K562 (cell line): Measurements from ENCODE around the gene DMBT1. TPM values are rescaled to one million over a fixed set of nuclear protein-coding genes. Genes with fewer than 3 reads are reported as not detected.

Experiments used
- ATAC-seq: fragments of 200-7000 bp; cut with Tn5 transposase; 3 replicates; pipeline ENCODE4 v1.9.1; 2020; ENCODE audit warnings: moderate library complexity
- BruUV-seq: library from RNA; stranded (reverse); fragments of 400-500 nt; replicated peaks from 2 replicates; lab custom pipeline; 2021; lab: Mats Ljungman, UMichigan
- CTCF ChIA-PET: fragments of 300-600 bp; formaldehyde crosslinking; extraction: SDS; loops from one replicate; lab custom pipeline; 2021; ENCODE audit warnings: low intra/inter-chr PET ratio; lab: Yijun Ruan, JAX
- POLR2A ChIA-PET: fragments of 300-600, 350-650 bp; sonication (Branson Sonifier 250); formaldehyde crosslinking; extraction: SDS; loops from one replicate; lab custom pipeline; 2021; ENCODE audit warnings: antibody characterized with exemption, inconsistent platforms; lab: Yijun Ruan, JAX
- DNase-seq, 4 experiments: peaks; one replicate each; pipeline versions ENCODE4 v3.0.0 to v3.0.0-alpha.2; 2011 to 2018; ENCODE audit warnings: low spot score in 3 of 4, mixed read lengths in 3 of 4; ENCODE audit errors: extremely low read depth in 1 of 4
- FAIRE-seq: peaks from 2 replicates; lab custom pipeline; 2011; peaks lifted over from hg19 to GRCh38; lab: Jason Lieb, UNC
- H2AFZ ChIP-seq: 2 replicates; pipeline ENCODE4 v1.6.0; 2011; ENCODE audit warnings: low read depth, low read length, control low read depth, inconsistent platforms
- H3K27ac ChIP-seq: fragments of 200-600 bp; 3 replicates; pipeline ENCODE4 v1.8.0; 2011; ENCODE audit warnings: low read depth, mild to moderate bottlenecking, control low read depth, inconsistent platforms, low read length, moderate library complexity, mixed read lengths; ENCODE audit errors: extremely low read depth
- H3K27me3 ChIP-seq, 2 experiments: fragments of 300-600 bp in 1 of 2; 2 replicates in 1 of 2; 3 replicates in 1 of 2; pipeline versions ENCODE4 v1.6.0 to v1.8.0; 2011; ENCODE audit warnings: inconsistent platforms in 2 of 2, low read length in 2 of 2, mild to moderate bottlenecking in 1 of 2, mixed read lengths in 1 of 2, moderate library complexity in 1 of 2; ENCODE audit not compliant: control insufficient read depth in 2 of 2, insufficient read depth in 2 of 2
- H3K36me3 ChIP-seq: fragments of 300-600 bp; 3 replicates; pipeline ENCODE4 v1.8.0; 2011; ENCODE audit warnings: mild to moderate bottlenecking, low read length, inconsistent platforms; ENCODE audit not compliant: control insufficient read depth, insufficient read depth
- H3K4me1 ChIP-seq, 2 experiments: fragments of 200-600 bp in 1 of 2; replicated peaks in 1 of 2; 2 replicates in 1 of 2; 3 replicates in 1 of 2; pipeline versions ENCODE4 v1.5.1 to v1.8.0; 2011; ENCODE audit warnings: inconsistent platforms in 2 of 2, low read length in 2 of 2, mild to moderate bottlenecking in 1 of 2, mixed read lengths in 1 of 2, moderate library complexity in 1 of 2; ENCODE audit not compliant: control insufficient read depth in 2 of 2, insufficient read depth in 2 of 2
- H3K4me2 ChIP-seq: 2 replicates; pipeline ENCODE4 v1.6.1; 2011; ENCODE audit warnings: low read length, control low read depth, inconsistent platforms, mixed read lengths; ENCODE audit not compliant: insufficient read depth
- H3K4me3 ChIP-seq: fragments of 200-600 bp; sonication (generic), shearing (Covaris generic); 2 replicates; pipeline ENCODE4 v1.5.1; 2016; ENCODE audit warnings: control low read depth, inconsistent platforms
- H3K79me2 ChIP-seq: fragments of 200-600 bp; 3 replicates; pipeline ENCODE4 v1.8.0; 2011; ENCODE audit warnings: low read length, inconsistent platforms; ENCODE audit not compliant: control insufficient read depth, insufficient read depth
- H3K9ac ChIP-seq, 2 experiments: 2 replicates each; pipeline versions ENCODE4 v1.6.0 to v1.6.1; 2011; ENCODE audit warnings: low read depth in 2 of 2, low read length in 2 of 2, control low read depth in 1 of 2, inconsistent platforms in 1 of 2, mild to moderate bottlenecking in 1 of 2, mixed read lengths in 1 of 2; ENCODE audit not compliant: insufficient read depth in 1 of 2
- H3K9me1 ChIP-seq: one replicate; pipeline ENCODE4 v1.6.0; 2011; ENCODE audit warnings: inconsistent platforms, mild to moderate bottlenecking, low read length, moderate library complexity; ENCODE audit not compliant: control insufficient read depth, insufficient read depth
- H3K9me3 ChIP-seq: replicated peaks from 2 replicates; pipeline ENCODE4 v1.5.1; 2011; ENCODE audit warnings: low read depth, low read length, inconsistent platforms; ENCODE audit not compliant: control insufficient read depth, insufficient read depth
- H4K20me1 ChIP-seq: replicated peaks from 2 replicates; pipeline ENCODE4 v1.6.1; 2011; ENCODE audit warnings: low read length, inconsistent platforms, mixed read lengths; ENCODE audit not compliant: control insufficient read depth, insufficient read depth
- BRD4 ChIP-seq: fragments of 200-600 bp; sonication (generic); IDR thresholded peaks from 2 replicates; pipeline ENCODE4 v1.6.1; 2017; ENCODE audit warnings: inconsistent platforms
- CC2D1A ChIP-seq: fragments of 450-650 bp; IDR thresholded peaks from 2 replicates; pipeline ENCODE4 v1.6.1; 2017; ENCODE audit warnings: mild to moderate bottlenecking
- CHD4 ChIP-seq: fragments of 200-600 bp; sonication (generic); IDR thresholded peaks from 3 replicates; pipeline ENCODE4 v1.6.1; 2012; ENCODE audit warnings: low read depth, mild to moderate bottlenecking, mixed read lengths, low read length, inconsistent platforms; ENCODE audit not compliant: insufficient read depth, insufficient replicate concordance, poor library complexity, severe bottlenecking
- CSDE1 ChIP-seq, 2 experiments: fragments of 450-650 bp; IDR thresholded peaks; 2 replicates each; pipeline ENCODE4 v1.6.1; 2016; ENCODE audit warnings: mild to moderate bottlenecking in 1 of 2
- FOXP1 ChIP-seq: sonication (generic); formaldehyde crosslinking; IDR thresholded peaks from 2 replicates; pipeline ENCODE4 v1.8.0; 2022; ENCODE audit warnings: mild to moderate bottlenecking, missing genetic modification reagents
- GABPA ChIP-seq: fragments of 200-800 bp; sonication (Bioruptor generic); conservative IDR thresholded peaks from 2 replicates; pipeline ENCODE4 v1.6.1; 2016; ENCODE audit warnings: low read depth, missing genetic modification characterization, missing compliant biosample characterization
- HNRNPL ChIP-seq: fragments of 200-400 bp; formaldehyde crosslinking; IDR thresholded peaks from 2 replicates; pipeline ENCODE4 v1.6.1; 2017; ENCODE audit warnings: low read depth, mild to moderate bottlenecking, low read length
- ILK ChIP-seq: fragments of 450-650 bp; IDR thresholded peaks from 2 replicates; pipeline ENCODE4 v1.6.1; 2016; ENCODE audit warnings: missing genetic modification characterization, low read depth, mild to moderate bottlenecking, missing compliant biosample characterization, moderate library complexity, borderline replicate concordance
- MCM2 ChIP-seq: fragments of 450-650 bp; IDR thresholded peaks from 2 replicates; pipeline ENCODE4 v1.6.1; 2017; ENCODE audit warnings: low read depth, mild to moderate bottlenecking
- NEUROD1 ChIP-seq: fragments of 150-350 bp; IDR thresholded peaks from 2 replicates; pipeline ENCODE4 v1.6.1; 2014; ENCODE audit warnings: borderline replicate concordance, low read length, low read depth; ENCODE audit not compliant: partially characterized antibody
- RBBP5 ChIP-seq: fragments of 200-600 bp; sonication (generic); IDR thresholded peaks from 2 replicates; pipeline ENCODE4 v1.6.1; 2012; ENCODE audit warnings: borderline replicate concordance, mild to moderate bottlenecking, low read length, control low read depth, inconsistent platforms; ENCODE audit not compliant: insufficient read depth, poor library complexity, severe bottlenecking
- STAG1 ChIP-seq: sonication (generic); formaldehyde crosslinking; IDR thresholded peaks from 2 replicates; pipeline ENCODE4 v1.5.0; 2020; ENCODE audit warnings: missing genetic modification reagents, borderline replicate concordance
- TAF7 ChIP-seq: fragments of 450-650 bp; IDR thresholded peaks from 2 replicates; pipeline ENCODE4 v1.6.1; 2016; ENCODE audit warnings: missing genetic modification characterization, missing compliant biosample characterization
- ZBTB8A ChIP-seq: fragments of 450-650 bp; IDR thresholded peaks from 2 replicates; pipeline ENCODE4 v1.6.1; 2018; ENCODE audit warnings: mild to moderate bottlenecking, moderate library complexity; ENCODE audit not compliant: partially characterized antibody
- ZFPM2 ChIP-seq: fragments of 250-450 bp; sonication (Bioruptor Pico); IDR thresholded peaks from 2 replicates; pipeline ENCODE4 v1.5.1; 2022; ENCODE audit warnings: mild to moderate bottlenecking
- WGBS: fragments of 100-300 bp; shearing (Covaris generic); methylation state at CpG from one replicate; pipeline ENCODE4 v1.1.6; 2016; ENCODE audit warnings: low coverage, mixed read lengths; ENCODE audit not compliant: insufficient coverage; ENCODE audit errors: missing lambda C conversion rate; 5-methylcytosine and 5-hydroxymethylcytosine counted together
- in situ Hi-C: fragments of 300-500 bp; cut with MboI; formaldehyde crosslinking; loops from 4 replicates; pipeline ENCODE4 v1.15.0; 2018; ENCODE audit warnings: inconsistent platforms, mixed read lengths
- intact Hi-C: fragments of 100-400 bp; cut with micrococcal nuclease; formaldehyde crosslinking; loops from 2 replicates; pipeline ENCODE4 v1.14.2; 2022
- polyA plus RNA-seq, 8 experiments: library from polyadenylated mRNA; depleted of rRNA in 4 of 8; stranded (reverse) in 5 of 8; unstranded in 3 of 8; fragments of >200 nt; fragmentation: Nextera tagmentation in 2 of 8; fragmentation: Illumina TruSeq in 1 of 8; extraction: Ambion mirVana in 2 of 8; extraction: Trizol in 1 of 8; gene quantifications; 2 replicates each; pipeline versions ENCODE4 v1.2.1 to v1.2.3, GENCODE V29; 2011 to 2014; ENCODE audit warnings: inconsistent platforms in 1 of 8, missing spikeins in 1 of 8
- total RNA-seq, 7 experiments: library from RNA; depleted of rRNA in 6 of 7; stranded (reverse); fragments of >200 nt in 6 of 7; fragmentation: Illumina TruSeq in 2 of 7; extraction: Trizol in 2 of 7; gene quantifications; 2 replicates each; pipeline versions ENCODE4 v1.2.1 to v1.2.3, GENCODE V29; 2011 to 2021; ENCODE audit warnings: low replicate concordance in 1 of 7
- TF ChIP-seq, protein P1 (sequence below): fragments of 450-650 bp; IDR thresholded peaks from 2 replicates; pipeline ENCODE4 v1.6.1; 2014; ENCODE audit warnings: low read depth, mild to moderate bottlenecking, moderate library complexity, borderline replicate concordance
- TF ChIP-seq, protein P2 (sequence below): fragments of 450-650 bp; IDR thresholded peaks from 2 replicates; pipeline ENCODE4 v1.7.1; 2018; ENCODE audit warnings: mild to moderate bottlenecking, low read depth; ENCODE audit not compliant: partially characterized antibody
- TF ChIP-seq, protein P3 (sequence below): fragments of 250-450 bp; sonication (Bioruptor Pico); IDR thresholded peaks from 2 replicates; pipeline ENCODE4 v1.8.0; 2022; ENCODE audit warnings: inconsistent platforms

Gene DMBT1
- total and polyA plus RNA-seq, 9 of the 15 experiments (the other 6 are each of a cell fraction or from before 2014, with no cell fraction given): 0.01 to 0.07 TPM; not detected in 7

DNA sequence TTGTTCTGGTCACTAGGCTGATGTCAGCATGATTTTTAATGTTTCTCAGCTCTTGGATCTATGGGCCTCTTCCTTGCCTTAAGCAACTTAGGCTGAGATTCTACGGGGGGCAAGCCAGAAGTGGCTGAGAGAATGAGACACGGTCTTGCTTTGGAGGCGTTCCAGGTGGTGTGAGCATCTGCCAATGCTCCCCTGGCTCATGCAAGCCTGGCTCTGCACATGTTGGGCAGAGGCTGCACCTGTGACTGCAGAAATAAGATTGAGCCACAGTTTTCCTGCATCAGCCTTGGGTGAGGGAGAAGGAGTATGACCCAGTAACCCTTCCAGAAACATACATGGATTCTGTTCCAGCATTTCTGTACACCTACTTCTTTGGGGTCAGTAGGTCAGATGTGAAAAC is 97.2 kb downstream of the DMBT1 start:
- intact Hi-C loops: no loop called here
- in situ Hi-C loops: no loop called here
- H3K4me2 ChIP-seq: no peak overlapping the region
- no TSS peak for BruUV-seq
- ATAC-seq (no peak), FAIRE-seq (no peak), DNase-seq (no peak)
- H3K79me2 ChIP-seq: no peaks in the 10 kb centered on the region
- H4K20me1 ChIP-seq: no peaks in the 10 kb centered on the region
- H2AFZ ChIP-seq: no peak overlapping the region
- H3K9me3 ChIP-seq: no peaks in the 10 kb centered on the region
- no peak overlapping the region for H3K4me3 ChIP-seq
- no peak overlapping the region for H3K27ac ChIP-seq
- ChIA-PET CTCF (no interaction called here), POLR2A (no interaction called here)
- no peaks in the 10 kb centered on the region; a peak in 2 of 5 replicates for H3K27me3 ChIP-seq
- H3K9me1 ChIP-seq: no peaks in the 10 kb centered on the region
- 0% methylated on average over 2 of the region's 3 CpGs for WGBS
- no peaks in the 10 kb centered on the region for H3K36me3 ChIP-seq
- TF ChIP-seq CC2D1A (no peak), ZFPM2 (CRISPR knock-in tag) (no peak), CHD4 (no peak), RBBP5 (no peak), ZBTB8A (no peak), FOXP1 (CRISPR knock-in tag) (no peak), ILK (tag) (no peak), BRD4 (no peak), NEUROD1 (no peak), TAF7 (tag) (no peak), MCM2 (no peak), HNRNPL (no peak), CSDE1 (IDR thresholded peaks at IDR 0.05) (no peak), STAG1 (CRISPR knock-in tag) (no peak), GABPA (tag) (no peak)
- TF ChIP-seq, protein P1, sequence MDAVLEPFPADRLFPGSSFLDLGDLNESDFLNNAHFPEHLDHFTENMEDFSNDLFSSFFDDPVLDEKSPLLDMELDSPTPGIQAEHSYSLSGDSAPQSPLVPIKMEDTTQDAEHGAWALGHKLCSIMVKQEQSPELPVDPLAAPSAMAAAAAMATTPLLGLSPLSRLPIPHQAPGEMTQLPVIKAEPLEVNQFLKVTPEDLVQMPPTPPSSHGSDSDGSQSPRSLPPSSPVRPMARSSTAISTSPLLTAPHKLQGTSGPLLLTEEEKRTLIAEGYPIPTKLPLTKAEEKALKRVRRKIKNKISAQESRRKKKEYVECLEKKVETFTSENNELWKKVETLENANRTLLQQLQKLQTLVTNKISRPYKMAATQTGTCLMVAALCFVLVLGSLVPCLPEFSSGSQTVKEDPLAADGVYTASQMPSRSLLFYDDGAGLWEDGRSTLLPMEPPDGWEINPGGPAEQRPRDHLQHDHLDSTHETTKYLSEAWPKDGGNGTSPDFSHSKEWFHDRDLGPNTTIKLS: no peak
- TF ChIP-seq, protein P2, sequence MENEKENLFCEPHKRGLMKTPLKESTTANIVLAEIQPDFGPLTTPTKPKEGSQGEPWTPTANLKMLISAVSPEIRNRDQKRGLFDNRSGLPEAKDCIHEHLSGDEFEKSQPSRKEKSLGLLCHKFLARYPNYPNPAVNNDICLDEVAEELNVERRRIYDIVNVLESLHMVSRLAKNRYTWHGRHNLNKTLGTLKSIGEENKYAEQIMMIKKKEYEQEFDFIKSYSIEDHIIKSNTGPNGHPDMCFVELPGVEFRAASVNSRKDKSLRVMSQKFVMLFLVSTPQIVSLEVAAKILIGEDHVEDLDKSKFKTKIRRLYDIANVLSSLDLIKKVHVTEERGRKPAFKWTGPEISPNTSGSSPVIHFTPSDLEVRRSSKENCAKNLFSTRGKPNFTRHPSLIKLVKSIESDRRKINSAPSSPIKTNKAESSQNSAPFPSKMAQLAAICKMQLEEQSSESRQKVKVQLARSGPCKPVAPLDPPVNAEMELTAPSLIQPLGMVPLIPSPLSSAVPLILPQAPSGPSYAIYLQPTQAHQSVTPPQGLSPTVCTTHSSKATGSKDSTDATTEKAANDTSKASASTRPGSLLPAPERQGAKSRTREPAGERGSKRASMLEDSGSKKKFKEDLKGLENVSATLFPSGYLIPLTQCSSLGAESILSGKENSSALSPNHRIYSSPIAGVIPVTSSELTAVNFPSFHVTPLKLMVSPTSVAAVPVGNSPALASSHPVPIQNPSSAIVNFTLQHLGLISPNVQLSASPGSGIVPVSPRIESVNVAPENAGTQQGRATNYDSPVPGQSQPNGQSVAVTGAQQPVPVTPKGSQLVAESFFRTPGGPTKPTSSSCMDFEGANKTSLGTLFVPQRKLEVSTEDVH: no peak
- TF ChIP-seq, protein P3, sequence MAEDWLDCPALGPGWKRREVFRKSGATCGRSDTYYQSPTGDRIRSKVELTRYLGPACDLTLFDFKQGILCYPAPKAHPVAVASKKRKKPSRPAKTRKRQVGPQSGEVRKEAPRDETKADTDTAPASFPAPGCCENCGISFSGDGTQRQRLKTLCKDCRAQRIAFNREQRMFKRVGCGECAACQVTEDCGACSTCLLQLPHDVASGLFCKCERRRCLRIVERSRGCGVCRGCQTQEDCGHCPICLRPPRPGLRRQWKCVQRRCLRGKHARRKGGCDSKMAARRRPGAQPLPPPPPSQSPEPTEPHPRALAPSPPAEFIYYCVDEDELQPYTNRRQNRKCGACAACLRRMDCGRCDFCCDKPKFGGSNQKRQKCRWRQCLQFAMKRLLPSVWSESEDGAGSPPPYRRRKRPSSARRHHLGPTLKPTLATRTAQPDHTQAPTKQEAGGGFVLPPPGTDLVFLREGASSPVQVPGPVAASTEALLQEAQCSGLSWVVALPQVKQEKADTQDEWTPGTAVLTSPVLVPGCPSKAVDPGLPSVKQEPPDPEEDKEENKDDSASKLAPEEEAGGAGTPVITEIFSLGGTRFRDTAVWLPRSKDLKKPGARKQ: no peak
- H3K4me1 ChIP-seq: no peaks in the 10 kb centered on the region
- no peak overlapping the region for H3K9ac ChIP-seq
